HG03565 (cell line): ENCODE results near the gene C15orf39.

Source experiments
- ATAC-seq: cut with Tn5 transposase; IDR thresholded peaks from one replicate; pipeline ENCODE4 v1.9.1; 2021; ENCODE audit warnings: mild to moderate bottlenecking, moderate library complexity; ENCODE audit not compliant: unreplicated experiment

C15orf39 gene

GRCh38 chr15:75171408-75171807 is 30.3 kb upstream of the C15orf39 start:
- no peak for ATAC-seq

GRCh38 chr15:75172284-75172820 is 29.3 kb upstream of the C15orf39 start:
- no peak for ATAC-seq

GRCh38 chr15:75174102-75174501 is 27.6 kb upstream of the C15orf39 start:
- ATAC-seq = no peak

- ATAC-seq = no peak
These were observed 27.0 kb upstream of the C15orf39 start for GRCh38 chr15:75174729-75175128.

GRCh38 chr15:75176396-75176761 is 25.3 kb upstream of the C15orf39 start:
- ATAC-seq = no peak

GRCh38 chr15:75177360-75178071 is 24.2 kb upstream of the C15orf39 start:
- no peak for ATAC-seq

- no peak for ATAC-seq
These were observed 23.3 kb upstream of the C15orf39 start for GRCh38 chr15:75178171-75178937.

GRCh38 chr15:75178938-75179745 is 22.5 kb upstream of the C15orf39 start:
- ATAC-seq = no peak

GRCh38 chr15:75179746-75180140 is 21.9 kb upstream of the C15orf39 start:
- ATAC-seq = no peak

GRCh38 chr15:75181780-75182179 is 19.9 kb upstream of the C15orf39 start:
- ATAC-seq = no peak

- no peak for ATAC-seq
These were observed 19.2 kb upstream of the C15orf39 start for GRCh38 chr15:75182187-75183131.

- ATAC-seq = no peak
These were observed 16.2 kb upstream of the C15orf39 start for GRCh38 chr15:75185271-75186029.

GRCh38 chr15:75186044-75186443 is 15.6 kb upstream of the C15orf39 start:
- ATAC-seq = no peak

- no peak for ATAC-seq
These were observed 13.2 kb upstream of the C15orf39 start for GRCh38 chr15:75188499-75188898.

- no peak for ATAC-seq
These were observed 10.4 kb upstream of the C15orf39 start for GRCh38 chr15:75191235-75191634.

GRCh38 chr15:75192307-75192706 is 9.4 kb upstream of the C15orf39 start:
- ATAC-seq = no peak

GRCh38 chr15:75193272-75193671 is 8.4 kb upstream of the C15orf39 start:
- no peak for ATAC-seq

- ATAC-seq = no peak
These were observed 7.7 kb upstream of the C15orf39 start for GRCh38 chr15:75193976-75194375.

- no peak for ATAC-seq
These were observed 7.3 kb upstream of the C15orf39 start for GRCh38 chr15:75194397-75194796.
